ENCODE data around the gene STAC.

STAC gene, protein sequence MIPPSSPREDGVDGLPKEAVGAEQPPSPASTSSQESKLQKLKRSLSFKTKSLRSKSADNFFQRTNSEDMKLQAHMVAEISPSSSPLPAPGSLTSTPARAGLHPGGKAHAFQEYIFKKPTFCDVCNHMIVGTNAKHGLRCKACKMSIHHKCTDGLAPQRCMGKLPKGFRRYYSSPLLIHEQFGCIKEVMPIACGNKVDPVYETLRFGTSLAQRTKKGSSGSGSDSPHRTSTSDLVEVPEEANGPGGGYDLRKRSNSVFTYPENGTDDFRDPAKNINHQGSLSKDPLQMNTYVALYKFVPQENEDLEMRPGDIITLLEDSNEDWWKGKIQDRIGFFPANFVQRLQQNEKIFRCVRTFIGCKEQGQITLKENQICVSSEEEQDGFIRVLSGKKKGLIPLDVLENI

DNA sequence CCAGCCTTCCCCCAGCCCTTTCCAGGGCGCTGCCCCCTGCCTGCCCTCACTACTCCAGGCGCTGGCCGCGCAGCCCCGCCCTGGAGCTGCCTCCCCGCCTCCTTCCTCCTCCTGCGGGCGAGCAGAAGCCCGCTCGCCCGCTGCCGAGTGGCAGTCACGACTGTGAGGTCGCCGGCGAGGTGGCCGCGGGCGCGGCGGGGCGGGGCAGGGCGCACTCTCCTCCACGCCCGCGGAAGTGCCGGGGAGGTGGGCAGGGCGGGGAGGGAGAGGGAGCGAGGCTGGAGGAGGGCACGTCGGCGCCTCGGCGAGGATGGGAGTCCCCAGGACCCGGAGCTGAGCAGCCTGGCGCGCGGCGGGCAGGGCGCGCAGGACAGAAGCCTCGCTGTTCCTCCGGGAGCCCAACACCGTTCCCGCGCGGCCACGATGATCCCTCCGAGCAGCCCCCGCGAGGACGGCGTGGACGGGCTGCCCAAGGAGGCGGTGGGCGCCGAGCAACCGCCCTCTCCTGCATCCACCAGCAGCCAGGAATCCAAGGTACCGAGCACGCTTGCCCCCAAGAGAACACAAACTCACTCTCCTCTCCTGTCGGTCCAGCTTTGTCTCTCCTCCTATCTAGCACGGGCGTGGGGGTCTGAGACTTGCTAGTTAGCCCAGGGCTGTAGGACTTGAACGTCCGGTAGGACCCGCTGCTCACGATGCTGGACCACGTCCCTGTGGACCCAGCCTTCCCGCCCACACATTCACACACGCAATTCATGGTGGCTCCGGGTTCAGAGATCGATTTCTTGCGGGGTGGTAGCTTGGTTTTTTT, at the start of gene STAC:
STAC (plus strand) TSS at position 284 of the 811 bp plus-strand sequence; CDS start at position 424, 140 bp downstream.
- DNase-seq = no peak

DNA sequence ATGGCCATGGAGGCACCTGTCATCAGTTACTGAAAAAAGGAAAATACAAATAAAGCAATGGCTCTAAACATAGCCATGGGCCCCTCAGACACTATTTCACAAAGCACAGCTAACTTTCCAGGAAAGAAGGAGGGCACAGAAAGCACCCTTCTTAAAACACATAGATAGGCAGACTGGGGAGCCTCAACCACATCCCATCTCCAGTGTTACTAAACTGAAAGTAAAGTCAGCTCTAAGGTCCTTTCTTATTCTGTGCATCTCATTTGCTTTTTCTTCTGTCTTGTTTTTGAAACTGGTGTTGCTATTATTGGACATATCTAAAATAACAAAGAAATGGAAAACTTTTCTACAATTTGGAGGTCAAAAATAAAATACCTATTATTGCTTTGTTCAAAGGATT, 48.2 kb upstream of the STAC start:
- no peak for DNase-seq

DNA sequence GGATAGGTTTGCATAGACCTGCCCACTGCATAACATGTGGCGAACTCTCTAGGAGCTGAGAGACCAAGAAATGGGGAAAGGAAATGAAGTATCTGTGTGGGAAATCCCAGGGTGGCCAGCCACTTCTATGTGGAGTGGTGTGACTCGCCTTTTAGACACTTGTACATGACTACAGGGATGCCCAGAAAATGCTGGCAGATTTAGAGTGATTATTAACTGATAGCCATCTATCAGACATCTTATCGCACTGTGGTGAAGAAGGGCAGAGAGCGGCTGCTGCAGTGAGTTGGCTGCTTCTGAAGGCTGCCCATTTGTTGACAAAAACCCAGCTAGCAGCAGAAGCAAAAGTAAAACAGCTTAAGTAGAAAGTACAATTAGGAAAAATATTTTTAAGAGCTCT, 18.1 kb upstream of the STAC start:
- DNase-seq = no peak

DNA sequence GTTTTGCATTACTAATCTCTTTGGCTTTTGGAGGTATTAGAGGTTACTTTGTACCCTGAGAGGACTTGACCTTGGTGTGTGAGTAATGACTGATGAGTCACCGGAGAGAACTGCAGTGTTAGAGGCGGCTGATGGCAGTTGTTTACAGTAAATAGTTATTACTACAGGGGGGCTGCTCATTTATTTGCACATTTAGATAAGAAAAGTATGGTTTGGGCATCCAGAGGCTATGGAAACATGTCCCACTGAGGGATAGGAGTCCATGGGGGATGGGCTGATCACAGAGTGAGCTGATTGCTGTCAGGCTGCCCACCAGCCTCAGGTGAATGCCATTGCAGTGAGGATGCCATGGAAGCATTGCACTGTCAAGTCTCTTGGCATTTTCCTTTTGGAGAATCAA, 17.3 kb upstream of the STAC start:
- DNase-seq = no peak

DNA sequence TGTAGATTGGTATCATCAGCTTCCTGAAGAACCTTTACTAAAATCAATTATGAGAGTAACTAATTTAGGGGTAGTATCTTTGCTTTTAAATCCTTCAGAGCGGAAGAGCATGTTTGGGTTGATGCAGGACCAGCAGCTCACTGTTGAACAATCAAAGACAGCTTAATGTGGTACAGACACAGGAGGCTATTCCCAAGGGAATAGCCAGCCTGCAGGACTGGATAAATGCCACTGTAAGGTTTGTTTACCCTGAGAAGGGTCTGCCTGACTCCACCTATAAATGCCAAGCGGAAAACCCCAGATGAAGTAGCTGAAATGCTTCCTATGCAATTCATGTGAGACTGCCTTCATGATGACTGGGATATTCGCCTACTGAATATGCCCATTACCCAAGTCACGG, 16.0 kb upstream of the STAC start:
- DNase-seq = no peak

DNA sequence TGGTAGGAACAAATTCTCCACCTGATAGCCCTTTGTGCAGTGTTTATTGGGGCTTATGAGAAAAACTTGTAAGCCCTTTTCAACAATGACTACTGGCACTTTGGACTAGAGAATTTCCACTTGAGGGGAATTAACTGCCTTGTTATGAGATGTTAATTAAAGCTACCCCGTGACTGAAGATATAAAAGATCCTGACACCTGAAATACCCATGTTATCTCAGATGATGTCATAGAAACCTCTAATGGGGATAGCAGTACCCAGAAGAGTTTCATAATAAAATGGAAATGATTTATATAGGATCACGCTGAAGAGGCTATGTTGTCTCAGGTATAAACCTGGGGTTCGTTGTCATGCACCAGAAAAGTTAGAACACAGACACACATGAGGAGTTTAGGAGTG, 14.5 kb upstream of the STAC start:
- DNase-seq = no peak

DNA sequence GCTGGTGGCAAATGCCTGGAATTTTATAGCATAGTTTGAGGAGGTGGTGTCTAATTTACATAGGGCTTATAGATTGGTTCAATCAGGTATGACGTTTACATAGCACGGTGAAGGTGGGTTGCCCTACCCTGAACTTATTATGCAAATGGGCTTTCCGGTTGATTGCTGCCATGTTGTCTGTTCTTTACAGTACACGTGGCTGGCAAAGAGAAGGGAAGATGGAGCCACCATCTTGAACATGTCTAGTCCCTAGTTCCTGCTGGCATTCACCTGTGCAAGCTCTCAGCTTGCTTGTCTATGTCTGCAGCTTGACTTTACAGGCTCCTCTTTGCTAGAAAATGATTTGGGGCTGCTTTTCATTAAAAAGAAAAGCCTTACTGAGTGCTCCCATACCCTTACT, 14.0 kb upstream of the STAC start:
- no peak for DNase-seq

DNA sequence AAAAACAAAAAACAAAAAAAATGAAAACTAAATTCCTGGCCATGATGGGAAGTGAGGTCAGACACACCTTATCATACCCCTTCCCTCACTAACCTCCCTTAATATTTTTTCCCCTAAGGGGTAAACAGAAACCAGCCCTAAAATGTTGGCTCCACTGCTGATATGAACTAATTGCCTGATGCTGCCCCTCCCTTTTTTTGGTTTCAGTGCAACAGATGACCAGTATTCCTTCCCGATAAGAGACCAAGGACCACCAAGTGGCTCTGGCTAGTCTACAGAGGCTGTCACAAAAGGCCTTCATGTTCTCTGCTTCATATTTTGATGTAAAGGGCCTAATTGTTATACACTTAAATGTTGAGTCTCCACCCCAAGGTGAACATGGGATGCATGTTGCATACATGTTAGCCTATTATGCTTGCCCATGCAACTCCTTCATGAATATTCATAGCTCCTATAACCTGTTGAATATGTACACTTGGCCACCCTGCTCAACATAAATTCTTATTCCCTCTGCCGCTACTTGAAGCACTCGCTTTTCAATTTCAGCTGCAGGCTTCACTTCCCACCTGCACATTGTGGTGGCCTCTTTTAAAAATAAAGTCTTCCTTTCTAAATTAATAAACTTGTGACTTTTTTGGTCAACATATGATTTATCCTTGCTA, 12.3 kb upstream of the STAC start:
- no peak for DNase-seq

DNA sequence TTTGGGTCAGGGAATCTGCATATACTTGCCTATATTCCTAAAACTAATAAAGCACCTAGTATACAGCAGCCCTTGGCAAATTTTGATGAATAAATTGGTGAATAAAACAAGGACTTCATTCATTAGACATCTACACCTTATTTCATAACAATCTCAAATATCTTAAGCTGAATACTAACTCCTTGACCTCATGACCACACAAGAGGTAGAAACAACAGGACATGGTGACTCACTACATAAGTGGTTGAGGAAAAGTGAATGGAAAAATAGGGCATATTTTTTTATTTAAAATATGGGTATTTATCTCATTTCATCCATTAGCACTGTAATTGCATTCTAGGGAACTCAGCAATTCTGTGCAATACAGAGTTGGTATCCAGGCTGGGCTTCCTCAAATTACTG, 7.8 kb upstream of the STAC start:
- DNase-seq = no peak

DNA sequence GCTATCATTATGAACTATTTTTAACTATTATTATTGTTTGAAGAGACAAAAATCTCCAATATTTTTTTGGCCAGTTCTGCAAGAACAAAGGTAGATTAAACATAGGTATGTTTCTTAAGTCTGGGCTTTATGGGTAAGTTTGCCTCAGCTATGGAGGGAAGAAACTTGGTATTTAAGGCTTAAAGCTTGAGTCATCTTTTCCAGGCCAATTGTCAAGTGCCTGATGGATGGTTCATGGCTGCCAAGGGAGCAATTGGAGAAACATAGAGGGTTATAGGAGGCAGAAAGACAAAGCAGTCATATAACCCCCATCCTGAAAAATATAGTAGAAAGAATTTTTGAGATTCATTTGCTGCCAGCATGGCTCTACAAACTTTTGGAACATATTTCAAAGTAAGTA, 7.2 kb upstream of the STAC start:
- no peak for DNase-seq

DNA sequence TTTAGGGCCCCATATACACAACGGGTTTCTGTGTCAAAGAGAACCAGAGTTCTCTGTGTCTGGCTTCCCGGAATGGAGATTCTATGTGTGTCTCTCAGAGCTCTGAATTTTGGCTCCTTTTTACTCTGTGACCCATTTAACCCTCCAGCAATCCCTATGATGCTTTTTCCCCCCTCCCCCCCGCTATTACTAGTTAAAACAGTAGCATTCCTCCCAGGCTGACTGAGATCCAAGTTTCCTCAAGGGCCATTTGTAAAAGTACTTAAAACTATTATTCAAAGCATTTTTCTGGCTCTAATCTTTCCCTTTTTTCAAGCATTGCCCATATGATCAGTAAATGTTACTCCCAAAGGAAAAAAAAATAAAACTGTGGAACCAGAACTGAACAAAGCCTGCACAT, 6.6 kb upstream of the STAC start:
- no peak for DNase-seq

DNA sequence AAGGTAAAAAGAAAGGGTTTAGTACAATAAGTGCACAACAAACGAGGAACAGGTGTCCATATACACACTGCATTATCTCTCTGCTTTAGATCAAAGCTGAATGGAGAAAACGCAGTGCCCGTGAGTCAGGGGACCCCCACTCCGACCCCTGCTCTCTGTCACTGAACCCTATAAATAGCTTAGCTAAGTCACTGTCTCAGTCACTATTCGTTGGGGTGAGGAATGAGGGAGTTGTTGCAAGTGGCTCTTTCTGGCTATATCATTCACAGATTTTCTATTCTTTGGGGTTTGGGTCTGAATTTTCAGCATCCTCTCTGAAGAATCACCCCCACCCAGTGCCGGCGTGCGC, 458 bp upstream of the STAC start:
- DNase-seq = no peak

DNA sequence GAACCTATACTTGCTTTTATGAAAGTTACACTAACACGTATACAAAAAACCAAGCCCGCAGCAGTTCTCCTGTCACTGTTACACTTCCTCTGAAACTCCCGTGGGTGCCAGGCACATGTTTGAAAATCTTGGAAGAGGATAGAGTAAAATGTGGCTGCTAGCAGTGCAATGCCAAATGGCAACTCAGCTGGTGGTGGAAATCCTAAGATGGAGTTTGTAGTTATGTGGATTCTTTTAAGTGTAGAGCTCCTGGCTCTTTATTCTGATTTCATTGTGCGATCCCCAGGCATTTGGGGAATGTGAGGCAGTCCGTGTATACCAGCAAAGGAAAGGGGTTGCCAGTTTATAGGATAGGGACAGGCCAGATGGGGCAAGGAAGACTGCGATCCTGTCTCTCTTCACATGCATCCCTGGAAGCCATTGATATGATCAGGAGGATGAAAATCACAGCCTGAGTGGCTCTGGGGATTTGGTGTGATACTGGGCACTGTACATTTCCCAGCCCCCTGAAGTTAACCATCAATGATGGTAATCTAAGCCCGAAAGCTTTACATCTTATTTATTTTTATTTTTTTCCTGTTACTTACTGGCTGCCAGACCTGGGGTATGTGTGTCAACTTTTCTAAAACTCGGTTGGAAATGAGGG, 1.1 kb downstream of the STAC start:
- DNase-seq = no peak

DNA sequence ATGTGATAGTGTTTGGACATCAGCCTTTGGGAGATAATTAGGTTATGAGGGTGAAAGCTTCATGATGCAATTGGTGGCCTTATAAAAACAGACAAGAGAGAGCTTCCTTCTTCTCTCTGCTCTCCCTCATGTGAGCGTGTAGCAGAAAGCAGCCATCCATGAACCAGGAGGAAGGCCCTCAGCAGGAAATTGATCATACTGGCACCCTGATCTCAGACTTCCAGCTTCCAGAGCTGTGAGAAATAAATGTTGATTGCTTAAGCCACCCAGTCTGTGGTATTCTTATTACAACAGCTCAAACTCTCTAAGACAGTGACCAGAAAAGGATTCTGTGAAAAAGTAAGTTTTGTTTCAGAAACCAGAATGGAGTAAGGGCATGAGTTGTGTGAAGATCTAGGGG, 13.3 kb downstream of the STAC start:
- DNase-seq = no peak

DNA sequence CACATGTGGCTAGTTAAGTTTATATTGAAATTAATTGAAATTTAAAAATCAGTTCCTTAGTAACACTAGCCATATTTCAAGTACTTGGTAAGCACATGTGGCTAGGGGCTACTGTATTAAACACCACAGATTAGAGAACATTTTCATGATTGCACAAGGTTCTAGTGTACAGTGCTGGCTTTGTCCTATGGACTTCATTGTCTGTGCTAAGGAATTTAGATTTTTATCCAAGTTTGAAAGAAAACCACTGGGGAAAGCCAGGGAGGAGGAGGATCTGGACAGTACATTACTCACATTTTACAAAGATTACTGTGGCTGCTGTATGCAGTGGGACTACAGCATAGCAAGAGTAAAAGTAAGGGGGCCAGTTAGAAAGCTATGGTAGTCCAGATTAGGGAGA, 13.9 kb downstream of the STAC start:
- no peak for DNase-seq

DNA sequence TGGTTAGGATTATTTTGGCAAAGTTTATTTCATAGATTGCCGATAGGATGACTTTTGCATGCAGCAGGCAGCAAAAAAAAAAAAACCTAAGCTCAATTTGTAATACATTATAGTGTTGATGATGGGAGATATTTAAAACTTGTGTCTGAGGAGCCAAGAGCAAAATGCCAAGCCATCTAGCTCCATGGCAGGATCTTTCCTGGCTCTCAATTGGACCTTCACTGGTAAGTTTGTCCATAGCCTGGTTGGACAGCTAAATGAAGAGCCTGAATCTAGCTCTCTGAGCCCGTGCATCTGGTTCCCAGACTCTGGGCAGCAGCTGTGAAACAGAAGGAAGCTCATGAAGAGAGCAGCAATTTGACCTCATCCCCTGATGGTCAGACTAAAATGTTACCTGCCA, 17.5 kb downstream of the STAC start:
- DNase-seq = no peak

DNA sequence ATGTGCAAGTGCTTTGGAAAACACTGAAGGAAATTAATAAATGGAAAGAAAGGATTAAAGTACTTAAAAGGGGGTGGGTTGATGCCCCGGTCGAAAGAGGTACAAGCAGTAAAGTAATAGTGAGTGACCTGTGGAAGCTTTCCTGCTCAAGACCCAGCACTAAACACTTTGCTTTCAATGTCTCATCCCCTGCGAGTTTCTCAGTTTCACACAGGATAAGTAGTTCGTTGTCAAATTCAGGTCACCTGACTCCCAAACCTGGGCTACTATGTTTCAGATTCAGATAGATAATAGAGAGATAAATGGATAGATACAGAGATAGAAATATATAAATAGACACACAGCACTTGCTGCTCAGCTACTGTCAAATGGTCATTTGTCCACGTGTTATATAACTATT, 19.6 kb downstream of the STAC start:
- no peak for DNase-seq

DNA sequence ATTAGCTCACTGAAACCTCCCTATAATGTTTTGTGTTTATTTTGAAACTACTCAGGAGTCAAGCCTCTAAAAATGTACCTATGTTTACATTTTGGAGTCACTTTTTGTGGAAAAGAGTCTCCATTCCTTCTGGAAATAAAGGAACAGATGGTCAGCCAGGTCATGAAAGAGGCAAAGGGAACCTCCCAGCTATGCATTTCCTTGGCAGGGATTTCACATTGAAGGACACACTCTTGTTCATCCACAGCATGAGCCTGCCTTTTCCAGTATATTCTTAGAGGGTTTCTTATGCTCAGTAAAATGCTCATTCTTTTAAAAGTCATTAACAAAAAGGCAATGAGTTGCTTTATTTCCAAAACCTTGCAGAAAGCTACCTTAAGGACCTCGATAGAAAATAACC, 20.8 kb downstream of the STAC start:
- DNase-seq = no peak

DNA sequence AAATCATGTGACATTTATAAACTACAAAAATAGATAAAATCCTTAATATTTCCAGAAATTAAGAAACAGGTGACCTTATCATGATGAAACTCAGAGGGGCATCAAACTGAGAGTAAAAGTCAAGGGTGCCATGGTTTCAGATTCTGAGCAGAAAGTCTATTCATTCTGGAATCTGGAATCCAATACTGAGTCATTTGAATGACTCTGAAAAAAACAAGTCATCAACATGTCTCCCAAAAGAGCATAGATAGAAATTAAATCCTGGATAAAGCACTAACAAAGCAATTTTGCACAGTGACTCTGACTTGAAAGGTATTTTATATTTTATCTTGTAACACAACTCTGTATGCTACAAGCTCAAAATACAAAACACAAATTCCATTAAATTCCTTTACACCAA, 23.4 kb downstream of the STAC start:
- DNase-seq = no peak

DNA sequence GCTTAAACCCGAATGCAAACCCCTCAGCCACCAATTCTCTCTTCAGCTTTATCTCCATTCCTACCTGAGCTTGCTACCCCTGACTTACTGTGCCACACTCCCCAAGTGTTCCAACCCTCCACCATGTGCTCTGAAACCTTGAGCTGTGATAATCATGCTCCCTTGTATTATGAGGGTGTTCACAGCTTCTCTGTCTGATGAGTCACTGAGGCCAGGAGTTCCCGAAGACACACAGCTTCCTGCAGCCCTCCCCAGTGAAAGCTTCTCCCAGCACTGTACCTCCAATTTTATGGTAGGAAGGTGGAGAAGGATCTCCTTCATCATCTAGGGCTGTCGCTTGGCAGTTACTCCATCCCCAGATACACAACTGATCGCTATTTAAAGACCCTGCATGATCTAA, 24.9 kb downstream of the STAC start:
- no peak for DNase-seq

DNA sequence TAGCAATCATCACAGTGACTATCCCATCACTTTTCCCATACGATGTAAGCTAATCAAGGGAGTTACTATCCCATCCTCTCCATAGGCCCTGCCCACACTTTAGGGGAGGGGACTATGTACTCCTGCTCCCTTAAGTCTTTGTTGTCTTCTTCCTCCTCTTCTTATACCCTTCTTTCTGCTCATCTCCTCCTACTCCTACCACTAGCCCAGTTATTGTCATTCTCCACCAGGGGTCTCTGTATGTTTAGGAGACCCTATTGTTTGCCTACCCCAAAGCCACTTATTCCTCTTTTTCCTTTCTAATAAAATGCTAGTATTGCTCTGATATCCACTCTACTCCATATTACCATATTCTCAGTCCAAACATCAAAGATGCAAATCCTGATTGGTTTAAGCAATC, 27.8 kb downstream of the STAC start:
- DNase-seq = no peak

DNA sequence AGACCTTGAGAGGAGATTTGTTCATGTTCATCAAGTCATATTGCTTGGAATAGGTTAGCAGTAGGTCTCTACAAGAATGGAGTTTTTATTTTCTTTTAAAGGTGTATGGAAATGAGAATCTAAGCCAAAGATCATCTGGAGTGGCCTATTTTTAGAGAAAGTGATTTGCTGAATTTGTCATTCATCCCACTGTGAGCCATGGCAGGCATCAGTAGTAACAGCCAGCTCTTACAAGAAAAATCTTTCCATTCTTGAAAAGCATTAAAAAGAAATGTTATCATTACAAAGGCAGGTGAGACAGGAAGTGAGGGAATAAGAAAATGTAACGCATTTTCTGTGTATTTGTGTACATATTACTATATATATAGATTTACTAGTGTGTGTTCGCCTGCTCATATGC, 29.6 kb downstream of the STAC start:
- no peak for DNase-seq

DNA sequence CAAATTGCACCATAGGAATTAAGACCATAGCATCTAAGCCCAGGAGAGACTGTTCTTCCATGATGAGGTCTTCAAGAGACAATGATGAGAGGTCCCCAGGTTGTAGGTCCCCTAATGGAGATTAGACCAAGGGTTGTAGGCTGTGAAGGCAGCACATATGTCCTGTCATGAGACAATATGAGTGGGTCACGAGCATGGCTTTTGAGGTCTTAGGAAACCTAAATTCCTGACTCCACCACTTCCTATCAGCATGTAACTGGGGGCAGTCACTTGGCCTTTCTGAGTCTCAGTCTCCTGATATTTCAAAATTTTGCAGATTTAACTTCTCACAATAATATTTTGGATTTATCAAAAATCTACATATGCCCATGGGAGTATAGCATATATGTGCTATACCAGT, 31.3 kb downstream of the STAC start:
- no peak for DNase-seq

DNA sequence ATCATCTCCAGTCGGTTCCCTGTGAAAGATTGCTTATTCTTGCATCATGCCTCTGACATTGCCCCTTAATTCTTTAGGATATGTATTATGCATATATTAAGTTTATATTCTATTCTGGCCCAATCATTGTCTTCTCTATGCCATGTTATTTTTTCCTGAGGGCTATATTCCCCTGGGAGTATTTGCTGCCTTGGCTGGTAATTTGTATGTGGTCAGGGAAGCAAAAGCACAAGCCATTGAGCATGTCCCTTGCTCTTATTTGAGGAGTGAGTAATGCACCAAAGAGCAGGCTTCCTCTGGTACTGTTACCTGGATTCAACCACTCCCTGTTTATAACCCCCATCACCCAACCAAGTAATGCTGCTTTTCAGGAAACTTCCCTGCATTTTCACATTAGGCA, 36.3 kb downstream of the STAC start:
- no peak for DNase-seq

Data from NCI-H748 treated with DMSO at 0.1 percent for 48 hours (cell line).